Cortex of kidney (tissue), 1 donor: ENCODE data around the gene SMPX.
"Not testable (repeated sequence)": the region's sequence is repeated elsewhere in the genome, so short reads cannot be mapped to it uniquely, and the experiment has no call there.

Source experiments
- DNase-seq: peaks from one replicate; lab custom pipeline; 2025; lab: John Stamatoyannopoulos, UW

SMPX gene

DNA sequence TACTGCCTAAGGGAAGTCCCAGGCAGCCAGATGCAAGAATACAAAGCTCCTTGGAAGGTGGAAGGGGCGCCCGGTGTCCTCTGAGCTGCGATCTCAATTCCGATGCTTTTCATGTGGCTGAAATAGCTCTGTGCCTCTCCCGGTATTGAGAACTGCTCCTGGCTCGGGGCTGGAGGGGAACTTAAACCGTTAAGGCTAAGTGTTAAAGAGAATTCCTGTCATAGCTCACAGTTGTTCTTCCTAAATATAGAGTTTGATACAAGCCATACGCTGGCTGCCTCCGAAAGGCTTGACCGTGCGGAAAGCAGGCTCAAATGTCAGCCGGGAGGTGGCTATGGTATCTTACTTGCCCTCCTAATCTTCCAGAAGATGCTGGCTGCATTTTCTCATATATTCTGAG is at the start of gene SMPX:
Gene SMPX (minus strand): TSS at position 157 of the 400 bp plus-strand sequence. CDS start 3,826 bp downstream, outside the sequence.
- no peak for DNase-seq

DNA sequence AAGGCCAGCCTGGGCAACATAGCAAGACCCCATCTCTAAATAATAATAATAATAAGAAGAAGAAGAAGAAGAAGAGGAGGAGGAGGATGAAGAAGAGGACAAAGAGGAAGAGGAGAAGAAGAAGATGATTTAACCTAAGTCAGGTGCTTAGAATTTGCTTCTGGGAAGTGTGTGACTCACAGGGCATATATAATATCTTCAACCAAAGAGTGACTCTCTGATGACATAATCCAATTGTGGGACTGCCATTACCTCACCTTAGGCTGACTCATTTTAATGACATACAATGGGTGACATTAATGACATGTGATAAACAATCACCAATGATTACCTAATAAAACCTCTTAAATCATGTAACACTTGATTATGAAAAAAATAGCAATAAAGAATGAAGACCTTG is 48.8 kb upstream of the SMPX start:
- no peak for DNase-seq

DNA sequence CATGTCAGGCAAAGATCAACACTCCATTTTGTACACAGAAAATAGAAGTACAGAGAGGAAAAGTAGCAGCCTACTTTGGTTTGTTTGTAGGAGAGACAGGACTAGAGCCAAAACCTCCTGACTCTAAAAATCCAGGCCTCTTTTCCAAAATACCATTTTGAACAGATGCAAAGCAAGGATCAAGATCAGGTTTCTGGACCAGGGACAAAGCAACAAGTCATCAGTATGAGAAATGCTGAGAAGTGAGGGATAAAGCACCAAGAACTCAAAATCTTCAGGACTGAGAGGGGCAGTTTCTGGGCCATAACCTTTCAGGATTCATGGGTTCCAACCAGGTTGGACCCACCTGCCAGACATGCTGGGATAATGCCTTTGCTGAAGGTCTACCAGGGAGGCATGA is 44.9 kb upstream of the SMPX start:
- no peak for DNase-seq

DNA sequence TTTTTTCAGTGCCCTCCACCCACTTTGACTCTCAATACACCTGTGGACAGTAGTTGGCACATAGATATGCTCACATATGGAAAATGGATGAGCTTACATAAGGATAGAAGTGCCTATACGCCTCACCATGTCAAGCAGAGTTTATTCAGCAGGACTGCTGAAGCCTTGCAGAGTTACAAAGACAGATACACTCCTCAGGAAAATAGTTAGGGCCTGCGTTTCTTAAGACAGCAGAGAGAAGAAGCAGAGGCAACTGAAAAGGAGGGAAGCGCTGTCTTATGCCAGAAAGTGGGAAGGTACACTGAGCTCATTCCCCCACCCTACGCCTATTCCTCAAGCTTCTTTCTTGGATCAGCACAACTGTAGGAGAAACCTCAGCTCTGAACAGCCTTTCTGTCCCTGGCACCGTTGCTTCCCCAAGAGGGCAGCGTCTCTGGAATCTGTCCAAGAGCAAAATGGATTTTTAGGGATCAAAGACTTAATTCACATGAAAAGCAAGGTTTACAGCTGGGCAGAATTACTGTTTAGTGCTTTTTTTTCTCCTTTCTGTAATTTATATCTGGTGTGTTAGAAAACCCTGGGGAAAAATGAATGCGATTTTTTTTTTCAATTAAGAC is 44.2 kb upstream of the SMPX start:
- no peak for DNase-seq

DNA sequence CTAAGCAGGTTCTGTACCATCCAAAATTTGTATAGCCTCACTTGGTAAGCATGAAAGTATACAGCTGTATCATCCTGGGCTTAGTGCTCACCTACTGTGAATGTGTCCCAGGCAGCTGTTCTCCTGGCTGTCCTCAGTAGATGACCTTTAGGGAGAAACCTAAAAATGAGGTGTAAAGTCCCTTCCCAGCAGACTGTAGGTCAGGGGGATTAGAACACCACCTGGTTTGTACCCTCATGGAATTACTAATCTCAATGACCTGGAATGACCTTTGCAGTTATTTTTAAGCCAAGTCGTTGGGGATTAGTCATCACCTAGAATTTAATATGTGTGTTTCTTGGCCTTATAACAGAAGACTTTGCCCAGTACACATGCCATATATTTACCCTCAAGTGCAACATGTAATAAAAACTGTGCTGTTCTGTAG is 42.4 kb upstream of the SMPX start:
- DNase-seq = no peak

DNA sequence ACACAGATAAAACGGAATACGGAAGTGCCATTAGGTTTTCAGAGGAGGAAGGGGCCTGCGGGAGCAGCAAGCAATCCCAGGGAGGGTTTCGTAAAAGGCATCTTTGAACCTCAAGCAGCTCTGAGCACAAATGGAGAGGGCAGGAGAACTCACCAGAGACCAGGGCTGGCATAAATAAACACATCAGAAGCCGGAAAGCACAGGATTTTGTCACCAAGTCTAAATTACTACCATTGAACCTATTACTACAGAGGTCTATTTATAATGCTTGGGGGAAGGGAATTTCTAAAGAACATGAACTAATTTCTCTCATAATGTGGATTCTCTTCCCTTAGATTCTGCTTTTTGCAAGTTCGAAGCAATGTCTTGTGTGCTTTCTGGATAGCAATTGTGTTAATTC is 41.9 kb upstream of the SMPX start:
- no peak for DNase-seq

DNA sequence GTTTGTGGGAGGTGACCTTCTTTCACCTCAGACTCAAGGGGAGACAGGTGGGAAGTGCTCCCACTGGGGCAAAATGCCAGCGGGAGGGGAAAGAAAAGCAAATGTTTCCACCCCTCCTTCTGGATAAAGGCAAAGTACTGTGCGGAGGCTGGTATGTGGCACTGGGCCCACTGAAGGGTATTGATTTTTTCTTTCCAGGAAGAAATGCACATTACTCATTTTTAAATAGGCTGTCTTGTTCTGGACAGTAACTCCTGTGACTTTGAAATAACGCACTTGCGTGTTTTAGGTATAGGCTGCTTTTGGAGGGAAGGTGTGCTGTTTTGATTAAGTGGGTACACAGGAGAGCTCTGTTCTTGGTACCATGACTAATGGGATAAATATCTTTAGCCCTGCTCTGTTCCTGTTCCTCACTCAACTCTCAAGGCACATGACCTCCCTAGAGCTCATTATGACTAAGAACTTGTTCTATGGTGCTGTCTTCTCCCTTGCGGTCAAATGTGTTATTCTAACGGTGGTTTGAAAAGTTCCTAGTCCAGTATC is 40.8 kb upstream of the SMPX start:
- DNase-seq = no peak

DNA sequence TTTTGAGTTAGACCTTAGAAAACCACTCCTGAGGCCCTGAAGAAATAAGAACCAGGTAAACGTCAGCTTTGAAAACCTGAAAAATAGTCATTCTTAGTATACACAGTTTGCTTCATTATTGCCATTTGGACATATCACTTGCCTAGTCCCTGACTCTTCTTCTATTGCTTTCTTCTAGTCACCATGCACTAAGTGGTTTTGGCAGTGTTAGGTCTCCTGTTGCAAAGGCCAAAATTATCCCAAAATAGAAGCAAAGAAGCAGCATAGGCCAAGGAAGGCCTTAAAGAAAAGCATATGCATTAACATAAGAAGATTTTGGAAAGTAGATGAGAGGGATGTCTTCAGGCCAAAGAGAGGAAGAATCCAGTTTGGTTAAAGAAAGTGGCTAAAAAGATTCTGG is 24.1 kb upstream of the SMPX start:
- DNase-seq = no peak

DNA sequence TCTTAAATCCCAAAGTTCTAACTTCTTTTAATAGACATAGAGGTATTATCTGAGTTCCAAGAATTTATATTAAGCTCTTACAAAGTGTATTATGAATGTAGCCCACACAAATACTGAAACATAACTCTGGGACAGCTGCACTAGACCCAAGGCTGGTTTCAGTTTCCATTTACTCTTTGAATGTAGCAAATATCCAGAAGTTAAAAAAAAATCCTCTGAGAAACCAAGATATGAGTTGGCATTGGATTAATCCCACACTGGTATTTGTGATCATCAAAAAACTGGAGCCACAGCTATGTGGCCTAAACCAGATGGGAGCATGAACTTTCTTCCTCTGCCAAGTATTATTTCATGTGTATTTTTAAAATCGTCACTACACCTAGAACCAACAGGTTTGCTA is 23.6 kb upstream of the SMPX start:
- DNase-seq = no peak

DNA sequence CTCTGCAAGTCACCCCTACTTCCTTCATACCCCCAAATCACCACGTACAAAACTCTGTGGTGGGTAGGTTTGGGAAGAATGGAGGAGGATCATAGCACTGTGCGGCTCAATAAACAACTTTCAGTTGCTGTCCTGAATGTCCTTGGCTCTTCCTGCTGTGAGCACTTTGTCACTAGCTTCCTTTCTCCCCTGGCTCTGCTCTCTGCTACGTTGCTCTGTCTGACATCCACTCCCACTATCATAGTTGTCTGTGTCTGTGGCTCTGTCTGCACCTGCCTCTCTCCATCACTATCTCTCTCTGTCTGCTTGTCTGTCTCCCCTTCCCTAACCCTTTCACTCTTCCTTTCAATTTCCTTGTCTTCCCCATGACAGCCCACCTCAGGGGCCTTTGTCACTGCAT is 21.2 kb upstream of the SMPX start:
- DNase-seq = no peak

DNA sequence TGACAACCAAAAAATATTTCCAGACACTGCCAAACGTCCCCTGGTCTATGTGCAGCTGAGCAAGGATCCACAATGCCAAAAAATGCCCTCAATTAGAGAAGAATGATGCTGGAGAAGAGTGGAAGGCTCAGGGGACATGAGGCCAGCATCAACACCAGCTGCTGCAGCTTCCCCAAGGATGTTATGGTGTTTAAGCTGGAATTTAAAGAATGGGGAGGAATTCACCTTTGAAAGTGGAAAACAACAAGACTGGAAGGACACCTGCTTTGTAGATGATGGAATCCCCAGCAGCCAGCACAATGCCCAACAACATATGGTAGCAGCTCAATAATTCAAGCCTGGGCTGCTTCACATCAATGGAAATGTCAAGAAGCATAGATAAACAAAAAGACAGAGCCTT is 20.3 kb upstream of the SMPX start:
- DNase-seq = no peak

DNA sequence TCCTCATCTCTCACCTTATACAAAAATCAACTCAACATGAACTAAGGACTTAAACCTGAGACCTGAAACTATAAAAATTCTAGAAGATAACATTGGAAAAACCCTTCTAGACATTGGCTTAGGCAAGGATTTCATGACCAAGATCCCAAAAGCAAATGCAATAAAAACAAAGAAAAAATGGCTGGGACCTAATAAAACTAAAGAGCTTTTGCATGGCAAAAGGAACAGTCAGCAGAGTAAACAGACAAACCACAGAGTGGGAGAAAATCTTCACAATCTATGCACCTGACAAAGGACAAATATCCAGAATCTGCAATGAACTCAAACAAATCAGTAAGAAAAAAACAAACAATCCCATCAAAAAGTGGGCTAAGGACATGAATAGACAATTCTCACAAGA is 17.2 kb upstream of the SMPX start:
- DNase-seq = not testable (repeated sequence)

DNA sequence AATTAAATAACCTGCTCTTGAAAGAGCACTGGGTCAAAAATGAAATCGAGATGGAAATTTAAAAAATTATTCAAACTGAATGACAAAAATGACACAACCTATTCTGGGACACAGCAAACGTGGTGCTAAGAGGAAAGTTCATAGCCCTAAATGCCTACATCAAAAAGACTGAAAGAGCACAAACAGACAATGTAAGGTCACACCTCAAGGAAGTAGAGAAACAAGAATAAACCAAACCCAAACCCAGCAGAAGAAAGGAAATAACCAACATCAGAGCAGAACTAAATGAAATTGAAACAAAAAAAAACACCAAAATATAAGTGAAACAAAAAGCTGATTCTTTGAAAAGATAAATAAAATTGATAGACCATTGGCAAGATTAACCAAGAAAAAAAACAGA is 15.1 kb upstream of the SMPX start:
- DNase-seq = not testable (repeated sequence)

DNA sequence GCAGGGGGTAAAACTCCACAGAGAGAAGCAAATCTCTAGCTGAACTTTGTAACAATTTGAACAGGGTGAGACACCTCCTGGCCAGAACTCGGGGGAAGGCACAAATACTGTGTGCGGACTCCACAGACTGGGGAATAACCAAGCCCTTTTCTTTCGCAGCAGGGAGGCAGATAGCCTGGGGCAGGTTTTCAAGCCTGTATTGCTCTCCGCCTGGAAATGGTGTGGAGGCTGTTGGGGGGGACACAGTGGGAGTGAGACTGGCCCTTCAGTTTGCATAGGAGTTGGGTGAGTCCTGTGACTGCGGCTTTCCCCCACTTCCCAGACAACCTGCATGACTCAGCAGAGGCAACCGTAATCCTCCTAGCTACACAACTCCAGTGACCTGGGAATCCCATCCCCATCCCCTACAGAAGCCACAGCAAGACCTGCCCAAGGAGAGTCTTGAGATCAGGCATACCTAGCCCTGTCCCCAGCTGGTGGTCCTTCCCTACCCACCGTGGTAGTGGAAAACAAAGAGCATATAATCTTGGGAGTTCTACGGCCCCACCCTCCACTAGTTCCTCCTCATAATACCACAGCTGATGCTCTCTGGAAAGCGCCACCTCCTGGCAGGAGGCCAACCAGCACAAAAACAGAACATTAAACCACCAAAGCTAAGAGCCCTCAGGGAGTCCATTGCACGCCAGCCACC is 12.9 kb upstream of the SMPX start:
- no peak for DNase-seq

DNA sequence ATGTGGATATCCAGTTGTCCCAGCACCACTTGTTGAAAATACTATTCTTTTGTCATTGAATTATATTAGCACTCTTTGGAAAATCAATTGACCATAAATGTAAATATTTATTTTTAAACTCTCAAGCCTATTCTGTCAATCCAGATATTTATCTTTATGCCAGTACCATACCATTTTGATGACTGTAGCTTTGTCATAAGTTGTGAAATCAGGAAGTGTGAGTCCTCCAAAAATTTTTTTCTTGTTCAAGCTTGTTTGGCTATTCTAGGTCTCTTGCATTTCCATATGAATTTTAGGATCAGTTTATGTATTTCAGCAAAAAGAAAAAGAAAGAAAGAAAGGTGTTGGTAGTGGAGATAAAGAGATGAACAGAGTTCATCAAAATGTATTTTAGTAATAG is 8.2 kb upstream of the SMPX start:
- DNase-seq = no peak

DNA sequence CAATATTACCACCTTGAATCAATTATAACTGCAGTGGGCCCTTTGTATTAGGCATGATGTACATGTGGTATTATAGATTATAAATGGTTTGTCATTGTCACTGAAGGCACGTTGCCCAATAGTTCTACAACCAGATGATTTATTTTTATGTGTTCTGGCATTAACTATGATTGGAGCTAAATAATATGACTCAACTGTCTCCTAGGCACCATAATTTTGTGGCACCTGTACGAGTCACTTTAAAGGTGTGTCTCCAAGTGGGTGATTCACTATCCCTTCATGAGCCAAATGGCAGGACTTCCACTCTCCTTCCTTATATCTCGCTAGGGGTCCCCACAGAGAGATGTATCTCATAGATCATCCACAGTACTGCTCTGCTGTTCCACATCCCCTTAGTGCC is 6.1 kb upstream of the SMPX start:
- DNase-seq = no peak

DNA sequence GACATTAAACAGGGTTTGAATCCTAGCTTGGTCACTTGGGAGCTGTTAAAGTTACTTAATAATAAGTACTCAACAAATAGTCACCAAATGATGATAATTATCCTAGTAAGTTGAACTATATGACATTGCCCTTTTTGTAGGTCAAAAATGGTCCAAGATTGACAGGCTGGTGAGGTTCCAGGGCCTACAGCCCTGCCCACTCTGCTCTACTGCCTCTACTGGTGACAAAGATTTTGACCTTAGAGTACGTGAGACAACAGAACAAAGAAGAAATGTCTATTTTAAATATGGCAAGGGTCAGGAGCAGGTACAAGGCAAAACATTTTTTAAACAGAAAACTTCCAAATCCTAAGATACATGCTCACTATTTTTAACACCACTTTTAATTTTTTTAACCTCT is 572 bp upstream of the SMPX start:
- DNase-seq = no peak

DNA sequence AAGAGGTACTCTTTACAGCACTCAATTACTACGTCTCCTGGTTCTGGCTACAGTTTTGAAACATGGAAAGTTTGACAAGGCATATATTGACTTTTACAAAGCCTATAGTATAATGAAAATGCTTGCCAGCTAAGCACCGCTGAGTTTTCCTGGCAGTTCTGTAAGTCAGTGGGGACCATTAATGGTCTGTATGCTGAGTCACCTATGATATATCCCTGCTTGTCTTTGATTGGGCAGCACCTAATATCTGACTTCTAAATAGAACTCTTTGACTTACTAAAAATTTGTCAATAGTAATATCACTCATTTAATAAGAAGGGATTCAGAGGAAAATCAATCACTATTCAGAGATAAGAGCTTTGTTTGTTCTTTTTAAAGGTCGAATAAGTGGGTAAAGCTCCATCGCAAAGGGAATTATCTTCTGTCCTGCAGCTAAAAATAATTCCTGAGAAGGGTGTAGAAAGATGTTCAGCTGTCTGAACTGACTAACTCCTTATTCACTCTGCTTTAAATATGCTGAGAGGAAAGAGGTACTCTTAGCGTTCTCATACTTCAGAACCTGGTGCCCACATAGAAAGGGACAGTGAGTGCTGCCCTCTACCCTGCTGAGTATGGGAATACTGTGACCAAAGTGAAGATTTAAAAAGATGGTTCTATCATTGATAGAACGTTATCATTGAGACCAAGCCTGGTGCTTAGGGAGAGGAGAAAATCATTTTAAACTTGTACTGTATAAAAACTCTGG is 959 bp downstream of the SMPX start:
- no peak for DNase-seq

DNA sequence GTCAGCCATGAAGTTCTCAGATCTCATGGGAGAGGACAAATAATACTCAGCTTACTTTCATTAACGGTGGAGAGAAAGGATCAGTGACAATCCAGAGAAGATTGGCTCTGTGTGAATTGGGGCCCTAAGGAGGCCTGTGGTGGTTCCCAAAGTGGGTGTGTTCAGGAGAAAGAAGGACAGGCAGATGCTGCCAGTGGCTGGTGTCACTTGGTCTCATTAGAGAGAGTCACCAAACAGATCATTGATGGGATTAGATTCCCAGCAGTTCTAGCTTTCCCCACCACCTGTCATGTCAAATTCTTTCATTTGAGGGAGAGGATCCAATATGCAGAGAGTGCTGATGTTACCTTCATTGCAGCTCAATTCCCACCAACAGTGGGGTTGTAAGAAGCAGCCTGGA is 8.0 kb downstream of the SMPX start:
- no peak for DNase-seq

DNA sequence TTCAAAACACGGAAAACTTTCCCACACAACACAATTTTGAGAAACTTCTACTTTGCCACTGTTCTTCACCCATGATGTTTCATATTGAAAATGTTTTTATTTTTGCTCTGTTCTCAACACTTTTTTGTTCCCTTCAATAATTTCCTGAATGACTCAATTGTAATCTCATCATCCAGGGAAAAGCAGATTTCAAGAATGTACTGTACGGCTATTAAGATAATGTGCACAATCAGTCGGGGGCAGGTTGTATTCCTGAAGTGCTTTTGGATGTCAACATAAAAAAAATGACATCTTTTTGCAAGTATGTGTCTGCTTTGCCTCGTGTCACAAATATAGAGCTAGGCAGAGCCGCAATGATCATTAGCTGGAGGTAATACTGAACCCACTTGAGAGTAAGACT is 9.7 kb downstream of the SMPX start:
- no peak for DNase-seq

DNA sequence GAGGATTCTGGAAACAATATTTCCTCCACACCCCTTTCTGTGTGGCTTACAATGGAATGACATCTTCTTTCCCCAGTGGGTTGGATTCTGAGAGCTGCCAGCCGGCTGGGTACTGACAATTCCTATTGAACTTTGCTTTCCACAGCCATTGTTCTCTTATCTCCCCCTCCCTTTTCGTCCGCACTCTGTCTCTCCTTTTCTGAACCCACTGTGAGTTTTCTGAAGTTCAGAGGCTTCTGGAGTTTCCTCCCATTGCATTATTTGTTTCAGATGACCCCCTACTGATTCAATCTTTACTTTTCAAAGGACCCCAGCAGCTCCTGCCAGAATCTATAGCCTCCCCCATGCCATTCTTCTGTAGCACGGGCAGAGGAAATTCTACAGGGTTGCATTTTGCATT is 10.4 kb downstream of the SMPX start:
- no peak for DNase-seq

DNA sequence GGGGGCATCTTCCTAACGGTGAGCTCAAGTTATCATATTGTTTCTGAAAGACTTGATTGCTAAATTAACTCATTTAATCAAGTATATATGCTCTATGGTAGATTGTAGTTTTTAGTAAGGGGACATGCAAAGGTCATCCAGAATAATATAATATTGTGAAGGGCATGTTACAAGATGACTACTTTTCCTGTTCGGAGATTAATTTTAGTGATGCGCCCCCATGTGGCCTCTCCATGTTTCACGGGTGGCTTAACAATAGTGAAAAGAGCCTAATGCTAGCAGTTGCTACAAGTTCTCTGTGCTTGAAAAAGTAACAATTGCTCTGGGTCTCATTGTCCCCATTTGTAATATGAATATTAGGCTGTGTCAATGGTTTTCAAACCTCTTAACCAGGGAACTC is 12.2 kb downstream of the SMPX start:
- no peak for DNase-seq

DNA sequence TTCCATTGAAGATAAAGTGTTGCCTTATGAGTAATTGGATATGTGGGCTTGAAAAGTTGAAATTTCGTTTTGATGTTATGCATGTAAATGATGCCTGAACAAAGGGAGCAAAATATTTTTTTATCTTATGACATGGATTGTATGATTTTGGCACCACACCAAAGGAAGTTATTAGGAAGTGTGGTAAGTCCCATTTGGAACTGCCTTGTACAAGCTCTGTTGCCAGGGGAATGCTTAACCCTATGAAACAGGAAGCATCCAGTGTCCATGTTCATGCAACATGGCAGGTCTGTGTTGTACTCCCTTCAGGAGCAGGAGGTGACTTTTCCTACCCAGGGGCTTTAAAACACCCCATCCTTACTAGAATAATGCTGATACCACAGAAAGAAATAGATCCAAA is 13.2 kb downstream of the SMPX start:
- no peak for DNase-seq
